ENCODE results near the gene LRRN1. TPM values are rescaled to one million over a fixed set of nuclear protein-coding genes. Genes with fewer than 3 reads are reported as not detected.

Gene LRRN1
- total RNA-seq, 4 donors from 2014 or later = 1.1 to 6.8 (median 4.3) TPM

DNA sequence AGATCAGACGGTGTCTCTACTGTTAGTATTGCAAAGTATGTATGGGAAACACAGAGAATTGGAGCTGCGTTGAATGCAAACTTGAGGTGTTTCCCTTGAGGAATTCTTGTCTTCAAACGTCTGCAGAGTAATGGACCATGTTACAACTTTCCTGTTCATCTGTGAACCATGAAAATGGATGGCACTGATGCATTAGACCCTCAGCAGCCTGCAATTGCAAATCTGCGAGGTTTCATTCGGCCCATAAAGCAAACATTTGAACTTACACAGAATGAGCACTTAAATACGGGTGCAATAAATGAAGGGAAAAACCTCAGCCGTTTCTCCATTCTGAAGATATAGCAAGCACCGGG lies 49.7 kb downstream of the LRRN1 start:
- no peaks in the 10 kb centered on the region for H3K27me3 ChIP-seq
- DNase-seq = no peak
- no peaks in the 10 kb centered on the region for H3K9me3 ChIP-seq
- H3K36me3 ChIP-seq = no peaks in the 10 kb centered on the region
- no peaks in the 10 kb centered on the region for H3K4me1 ChIP-seq
- in situ Hi-C loops (cut with MboI; ENCODE audit: low sequenced_read_pairs in 4 of 4) (no loop called here), intact Hi-C loops (cut with DNase I; ENCODE audit: low total_unique reads) (no loop called here)
- no peak overlapping the region for H3K27ac ChIP-seq
- H3K4me3 ChIP-seq = no peak overlapping the region
- no peak for ATAC-seq
- TF ChIP-seq, protein P1, sequence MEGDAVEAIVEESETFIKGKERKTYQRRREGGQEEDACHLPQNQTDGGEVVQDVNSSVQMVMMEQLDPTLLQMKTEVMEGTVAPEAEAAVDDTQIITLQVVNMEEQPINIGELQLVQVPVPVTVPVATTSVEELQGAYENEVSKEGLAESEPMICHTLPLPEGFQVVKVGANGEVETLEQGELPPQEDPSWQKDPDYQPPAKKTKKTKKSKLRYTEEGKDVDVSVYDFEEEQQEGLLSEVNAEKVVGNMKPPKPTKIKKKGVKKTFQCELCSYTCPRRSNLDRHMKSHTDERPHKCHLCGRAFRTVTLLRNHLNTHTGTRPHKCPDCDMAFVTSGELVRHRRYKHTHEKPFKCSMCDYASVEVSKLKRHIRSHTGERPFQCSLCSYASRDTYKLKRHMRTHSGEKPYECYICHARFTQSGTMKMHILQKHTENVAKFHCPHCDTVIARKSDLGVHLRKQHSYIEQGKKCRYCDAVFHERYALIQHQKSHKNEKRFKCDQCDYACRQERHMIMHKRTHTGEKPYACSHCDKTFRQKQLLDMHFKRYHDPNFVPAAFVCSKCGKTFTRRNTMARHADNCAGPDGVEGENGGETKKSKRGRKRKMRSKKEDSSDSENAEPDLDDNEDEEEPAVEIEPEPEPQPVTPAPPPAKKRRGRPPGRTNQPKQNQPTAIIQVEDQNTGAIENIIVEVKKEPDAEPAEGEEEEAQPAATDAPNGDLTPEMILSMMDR (IDR thresholded peaks at IDR 0.05 in 4 of 5, conservative IDR thresholded peaks at IDR 0.05 in 1 of 5) = no peak
- no peak for TF ChIP-seq POLR2A (IDR thresholded peaks at IDR 0.05)

DNA sequence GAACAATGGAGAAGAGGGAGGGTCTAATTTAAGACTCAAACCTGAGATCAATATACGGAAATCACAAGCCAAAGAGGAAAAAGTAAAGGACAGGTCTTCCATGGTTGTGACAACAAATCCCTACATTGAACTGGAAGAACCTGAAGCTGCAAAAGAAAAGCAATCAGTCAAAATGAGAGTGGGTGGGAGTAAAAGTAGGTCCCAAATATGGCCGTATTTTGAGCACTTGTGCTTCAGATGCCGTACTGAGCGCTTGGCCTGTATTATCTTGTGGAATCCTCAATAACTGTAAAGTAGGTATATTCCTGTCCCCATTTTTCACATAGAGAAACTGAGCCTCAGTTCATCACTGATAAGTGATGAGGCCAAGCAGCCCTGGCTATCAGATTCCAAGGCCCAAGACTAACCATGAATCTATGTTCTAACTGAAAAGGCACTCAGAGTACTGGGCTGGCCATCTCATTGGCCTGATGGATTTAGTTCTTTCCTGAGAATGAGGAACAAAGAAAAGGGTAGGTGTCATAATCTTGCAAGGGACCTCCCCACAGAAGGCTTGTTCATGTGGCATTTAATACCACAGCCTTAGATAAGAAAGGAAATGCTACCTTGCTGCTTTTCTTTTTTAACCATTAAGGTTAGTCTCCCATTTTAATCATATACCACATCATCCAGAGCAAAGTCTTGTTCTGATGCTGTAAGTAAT lies 52.5 kb downstream of the LRRN1 start:
- TF ChIP-seq POLR2A (IDR thresholded peaks at IDR 0.05) = no peak
- TF ChIP-seq, protein P1 (IDR thresholded peaks at IDR 0.05 in 4 of 5, conservative IDR thresholded peaks at IDR 0.05 in 1 of 5) = no peak
- Histone ChIP-seq H3K4me1 (no peaks in the 10 kb centered on the region), H3K27me3 (no peaks in the 10 kb centered on the region), H3K36me3 (no peaks in the 10 kb centered on the region), H3K9me3 (no peaks in the 10 kb centered on the region), H3K27ac (no peak overlapping the region), H3K4me3 (no peak overlapping the region)
- in situ Hi-C loops (cut with MboI; ENCODE audit: low sequenced_read_pairs in 4 of 4) = no loop called here
- ATAC-seq (no peak), DNase-seq (no peak)
- intact Hi-C loops (cut with DNase I; ENCODE audit: low total_unique reads) = no loop called here

DNA sequence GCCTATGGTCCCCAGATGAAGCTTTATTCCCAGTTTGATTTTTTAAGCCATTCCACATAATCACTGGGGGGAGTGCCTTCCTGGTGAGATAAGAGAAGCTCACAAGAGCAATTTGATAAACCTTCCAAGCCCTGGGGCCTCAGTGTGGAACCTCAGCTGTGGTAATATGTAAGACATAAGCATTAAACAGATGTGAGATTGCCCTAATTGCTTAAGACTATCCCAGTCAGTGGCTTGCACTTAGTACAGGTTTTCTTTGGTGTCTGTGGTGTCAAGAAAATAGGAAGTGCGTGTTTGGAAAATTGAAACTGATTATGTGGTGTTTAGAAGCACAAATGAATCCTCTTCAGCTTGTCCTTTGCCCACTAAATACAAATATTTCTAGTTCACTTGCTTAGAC lies 54.3 kb downstream of the LRRN1 start:
- no peak for TF ChIP-seq POLR2A (IDR thresholded peaks at IDR 0.05)
- TF ChIP-seq, protein P1 (IDR thresholded peaks at IDR 0.05 in 4 of 5, conservative IDR thresholded peaks at IDR 0.05 in 1 of 5) = no peak

DNA sequence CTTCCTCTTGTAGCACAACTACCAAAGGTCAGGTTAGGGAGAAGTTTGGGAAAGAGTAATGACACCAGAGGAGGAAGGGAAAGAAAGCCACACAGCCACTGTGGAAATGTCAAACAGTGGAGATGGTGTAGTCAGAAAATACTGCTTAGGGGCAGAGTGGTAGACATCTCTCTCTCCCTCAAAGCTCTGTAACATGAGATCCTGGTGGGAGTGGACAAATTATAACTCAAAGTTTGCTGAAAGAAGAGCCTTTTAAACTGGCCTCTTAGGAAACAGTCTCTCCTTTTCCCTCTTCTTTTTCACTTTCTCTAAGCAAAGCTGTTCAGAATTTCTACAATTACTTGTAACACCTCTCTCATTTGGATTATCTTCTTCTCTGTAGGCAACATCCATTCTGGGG lies 55.8 kb downstream of the LRRN1 start:
- in situ Hi-C loops (cut with MboI; ENCODE audit: low sequenced_read_pairs in 4 of 4) (no loop called here), intact Hi-C loops (cut with DNase I; ENCODE audit: low total_unique reads) (no loop called here)
- Histone ChIP-seq H3K9me3 (no peaks in the 10 kb centered on the region), H3K4me3 (no peak overlapping the region), H3K4me1 (no peaks in the 10 kb centered on the region), H3K27me3 (no peaks in the 10 kb centered on the region), H3K36me3 (no peaks in the 10 kb centered on the region), H3K27ac (no peak overlapping the region)
- ATAC-seq (no peak), DNase-seq (no peak)
- TF ChIP-seq, protein P1 (IDR thresholded peaks at IDR 0.05 in 4 of 5, conservative IDR thresholded peaks at IDR 0.05 in 1 of 5) = no peak

More for the DNA sequence above, 54.3 kb downstream of the LRRN1 start:
- H3K4me3 ChIP-seq = no peak overlapping the region
- no peaks in the 10 kb centered on the region for H3K9me3 ChIP-seq
- no peaks in the 10 kb centered on the region for H3K4me1 ChIP-seq
- no peaks in the 10 kb centered on the region for H3K36me3 ChIP-seq
- ATAC-seq = no peak
- DNase-seq = no peak
- no peak overlapping the region for H3K27ac ChIP-seq
- in situ Hi-C loops (cut with MboI; ENCODE audit: low sequenced_read_pairs in 4 of 4) = no loop called here
- no peaks in the 10 kb centered on the region for H3K27me3 ChIP-seq
- intact Hi-C loops (cut with DNase I; ENCODE audit: low total_unique reads) = no loop called here

DNA sequence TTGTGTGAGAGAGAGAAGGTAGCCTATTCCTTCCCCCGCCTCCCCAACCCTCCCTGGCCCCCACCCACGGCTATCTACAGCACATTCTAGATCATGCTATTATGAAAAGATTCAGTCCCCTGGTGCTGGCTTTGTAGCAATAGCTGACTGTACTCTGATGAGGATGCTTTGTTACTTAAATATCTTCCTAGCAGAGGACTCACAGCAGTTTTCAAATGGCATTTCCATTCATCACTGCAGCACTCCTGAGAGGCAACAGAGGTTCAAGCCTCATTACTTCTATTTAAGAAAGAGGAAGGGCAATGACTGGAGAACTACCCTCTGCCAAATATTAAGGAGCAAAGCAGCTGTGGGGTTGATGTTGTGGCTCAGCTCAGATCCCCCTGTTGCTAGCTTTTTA lies 61.0 kb downstream of the LRRN1 start:
- TF ChIP-seq, protein P1 (IDR thresholded peaks at IDR 0.05 in 4 of 5, conservative IDR thresholded peaks at IDR 0.05 in 1 of 5) = no peak
- no peak for TF ChIP-seq POLR2A (IDR thresholded peaks at IDR 0.05)

More for the DNA sequence above, 61.0 kb downstream of the LRRN1 start:
- Histone ChIP-seq H3K27ac (no peak overlapping the region), H3K9me3 (no peaks in the 10 kb centered on the region), H3K27me3 (no peaks in the 10 kb centered on the region), H3K4me3 (no peak overlapping the region), H3K36me3 (no peaks in the 10 kb centered on the region), H3K4me1 (no peaks in the 10 kb centered on the region)
- in situ Hi-C loops (cut with MboI; ENCODE audit: low sequenced_read_pairs in 4 of 4) = no loop called here
- DNase-seq (no peak), ATAC-seq (no peak)
- intact Hi-C loops (cut with DNase I; ENCODE audit: low total_unique reads) = no loop called here

Data from gastrocnemius medialis (tissue), 4 donors.